GM13977 (cell line): Measurements from ENCODE around the gene S100PBP.
A peak's percentile ranks its signal among the peaks of the same experiment; 100 is the strongest.

ENCODE experiments used
- DNase-seq: peaks from one replicate; pipeline ENCODE4 v3.0.0; 2012; ENCODE audit warnings: low spot score
- CTCF ChIP-seq: IDR thresholded peaks from 2 replicates; pipeline ENCODE4 v1.5.1; 2012; ENCODE audit warnings: mild to moderate bottlenecking, control low read depth; ENCODE audit not compliant: insufficient read depth; ENCODE audit errors: extremely low read depth, missing control alignments
- in situ Hi-C: fragments of 300-500 bp; cut with MboI; formaldehyde crosslinking; loops from one replicate; pipeline ENCODE4 v1.12.0; 2022; ENCODE audit warnings: low sequenced_read_pairs, low pct_unique_long_range_greater_than_20kb, mixed read lengths, inconsistent platforms; ENCODE audit not compliant: unreplicated experiment

The S100PBP gene

GRCh38 chr1:32906654-32907053 lies 89.2 kb downstream of the S100PBP start:
- no peak for DNase-seq
- in situ Hi-C loops = no loop called here
- no peak for TF ChIP-seq CTCF

- in situ Hi-C loops = no loop called here
- TF ChIP-seq CTCF = no peak
- DNase-seq = peak; percentile 2
These were observed 90.0 kb downstream of the S100PBP start for GRCh38 chr1:32907435-32907834.
